HepG2 (cell line): ENCODE results near the gene ZFPL1. TPM values are rescaled to one million over a fixed set of nuclear protein-coding genes. Genes with fewer than 3 reads are reported as not detected.
A peak's percentile ranks its signal among the peaks of the same experiment; 100 is the strongest.

Experiments used
- ATAC-seq: fragments of 200-7000 bp; cut with Tn5 transposase; 3 replicates; pipeline ENCODE4 v1.9.1; 2020; ENCODE audit warnings: mild to moderate bottlenecking, moderate library complexity
- BruUV-seq: library from RNA; stranded (reverse); fragments of 400-500 nt; replicated peaks from 2 replicates; lab custom pipeline; 2021; lab: Mats Ljungman, UMichigan
- CTCF ChIA-PET: fragments of 300-600 bp; formaldehyde crosslinking; extraction: SDS; loops from one replicate; lab custom pipeline; 2021; ENCODE audit warnings: low total read pairs, inconsistent platforms, low intra/inter-chr PET ratio; lab: Yijun Ruan, JAX
- POLR2A ChIA-PET: fragments of 350-600 bp; sonication (Branson Sonifier 250); formaldehyde crosslinking; loops from one replicate; lab custom pipeline; 2020; ENCODE audit warnings: antibody characterized with exemption, inconsistent platforms; lab: Yijun Ruan, JAX
- DNase-seq: peaks from one replicate; pipeline ENCODE4 v3.0.0-alpha.2; 2015; ENCODE audit warnings: low spot score
- FAIRE-seq: peaks from 3 replicates; lab custom pipeline; 2011; peaks lifted over from hg19 to GRCh38; lab: Jason Lieb, UNC
- H2AFZ ChIP-seq: one replicate; pipeline ENCODE4 v1.6.1; 2011; ENCODE audit warnings: low read length, inconsistent platforms
- H3K27ac ChIP-seq: fragments of 300-600 bp; 3 replicates; pipeline ENCODE4 v1.8.0; 2011; ENCODE audit warnings: mixed run types, mild to moderate bottlenecking, mixed read lengths, low read length, inconsistent platforms; ENCODE audit not compliant: insufficient read depth; ENCODE audit errors: extremely low read length
- H3K27me3 ChIP-seq, 2 experiments: fragments of 200-600 bp in 1 of 2; 2 replicates in 1 of 2; 3 replicates in 1 of 2; pipeline versions ENCODE4 v1.6.0 to v1.8.0; 2011; ENCODE audit warnings: low read length in 2 of 2, mild to moderate bottlenecking in 2 of 2, moderate library complexity in 2 of 2, inconsistent platforms in 1 of 2; ENCODE audit not compliant: insufficient read depth in 2 of 2, control insufficient read depth in 1 of 2
- H3K36me3 ChIP-seq, 2 experiments: fragments of 200-600 bp in 1 of 2; replicated peaks in 1 of 2; 2 replicates in 1 of 2; 3 replicates in 1 of 2; pipeline versions ENCODE4 v1.5.1 to v1.8.0; 2011; ENCODE audit warnings: low read length in 2 of 2, inconsistent platforms in 1 of 2; ENCODE audit not compliant: insufficient read depth in 2 of 2, control insufficient read depth in 1 of 2
- H3K4me1 ChIP-seq: 2 replicates; pipeline ENCODE4 v1.5.1; 2012; ENCODE audit warnings: low read length, inconsistent platforms; ENCODE audit not compliant: insufficient read depth
- H3K4me2 ChIP-seq: 2 replicates; pipeline ENCODE4 v1.6.0; 2011; ENCODE audit warnings: low read depth, low read length, inconsistent platforms
- H3K4me3 ChIP-seq, 3 experiments: fragments of 200-600 bp in 1 of 3; sonication (generic), shearing (Covaris generic) in 1 of 3; replicated peaks in 1 of 3; 2 replicates each; pipeline ENCODE4 v1.5.1; 2011 to 2016; ENCODE audit warnings: low read length in 3 of 3, inconsistent platforms in 2 of 3, low read depth in 2 of 3, mild to moderate bottlenecking in 2 of 3, control low read depth in 1 of 3, mixed read lengths in 1 of 3; ENCODE audit not compliant: insufficient read depth in 1 of 3
- H3K79me2 ChIP-seq: one replicate; pipeline ENCODE4 v1.6.1; 2011; ENCODE audit warnings: low read length, inconsistent platforms; ENCODE audit not compliant: insufficient read depth
- H3K9ac ChIP-seq: 2 replicates; pipeline ENCODE4 v1.6.0; 2011; ENCODE audit warnings: mild to moderate bottlenecking, low read depth, low read length, inconsistent platforms; ENCODE audit not compliant: insufficient read depth
- H3K9me3 ChIP-seq: 2 replicates; pipeline ENCODE4 v1.5.1; 2012; ENCODE audit warnings: mild to moderate bottlenecking, low read length
- H4K20me1 ChIP-seq: 2 replicates; pipeline ENCODE4 v1.6.0; 2011; ENCODE audit warnings: inconsistent platforms, mild to moderate bottlenecking, low read length, moderate library complexity; ENCODE audit not compliant: insufficient read depth
- ERF ChIP-seq: IDR thresholded peaks from 2 replicates; pipeline ENCODE4 v1.6.1; 2018; ENCODE audit warnings: missing biosample characterization, missing genetic modification reagents
- PAF1 ChIP-seq: IDR thresholded peaks from 2 replicates; pipeline ENCODE4 v1.6.1; 2016; ENCODE audit warnings: missing genetic modification reagents, missing compliant biosample characterization
- RNF2 ChIP-seq: fragments of 450-650 bp; conservative IDR thresholded peaks from 2 replicates; pipeline ENCODE4 v1.6.1; 2016; ENCODE audit warnings: low read depth
- SATB2 ChIP-seq: sonication (generic); formaldehyde crosslinking; IDR thresholded peaks from 2 replicates; pipeline ENCODE4 v1.5.0; 2020; ENCODE audit warnings: missing genetic modification reagents
- SMARCE1 ChIP-seq: fragments of 450-650 bp; IDR thresholded peaks from 2 replicates; pipeline ENCODE4 v1.6.1; 2017; ENCODE audit warnings: borderline replicate concordance
- SOX5 ChIP-seq: IDR thresholded peaks from 2 replicates; pipeline ENCODE4 v1.6.1; 2016; ENCODE audit warnings: borderline replicate concordance
- SRSF1 ChIP-seq: fragments of 200-400 bp; formaldehyde crosslinking; optimal IDR thresholded peaks from 2 replicates; pipeline ENCODE3; 2017; ENCODE audit warnings: mild to moderate bottlenecking, low read depth, low read length, moderate library complexity
- TAF1 ChIP-seq: sonication (generic); formaldehyde crosslinking; IDR thresholded peaks from 2 replicates; pipeline ENCODE4 v1.4.0; 2020; ENCODE audit warnings: missing genetic modification reagents
- TMF1 ChIP-seq: sonication (generic); formaldehyde crosslinking; IDR thresholded peaks from 2 replicates; pipeline ENCODE4 v1.8.1; 2022; ENCODE audit warnings: low read depth, missing genetic modification reagents
- U2AF1 ChIP-seq: fragments of 200-400 bp; formaldehyde crosslinking; optimal IDR thresholded peaks from 2 replicates; pipeline ENCODE3; 2017; ENCODE audit warnings: mild to moderate bottlenecking, low read depth, low read length
- ZNF331 ChIP-seq: sonication (generic); formaldehyde crosslinking; IDR thresholded peaks from 2 replicates; pipeline ENCODE4 v1.4.0; 2020; ENCODE audit warnings: missing genetic modification reagents
- ZNF552 ChIP-seq: sonication (generic); formaldehyde crosslinking; IDR thresholded peaks from 2 replicates; pipeline ENCODE4 v1.9.0; 2022; ENCODE audit warnings: missing genetic modification reagents, mild to moderate bottlenecking, borderline replicate concordance
- ZNF616 ChIP-seq: sonication (generic); formaldehyde crosslinking; IDR thresholded peaks from 2 replicates; pipeline ENCODE4 v1.5.0; 2020; ENCODE audit warnings: low read depth, mild to moderate bottlenecking, missing genetic modification reagents
- ZNF709 ChIP-seq: sonication (generic); formaldehyde crosslinking; IDR thresholded peaks from 2 replicates; pipeline ENCODE4 v1.5.0; 2020; ENCODE audit warnings: mild to moderate bottlenecking, missing genetic modification reagents
- ZNF777 ChIP-seq: sonication (generic); formaldehyde crosslinking; IDR thresholded peaks from 2 replicates; pipeline ENCODE4 v1.4.0; 2020; ENCODE audit warnings: missing genetic modification reagents
- ZNF816 ChIP-seq: sonication (generic); formaldehyde crosslinking; IDR thresholded peaks from 2 replicates; pipeline ENCODE4 v1.8.0; 2022; ENCODE audit warnings: missing genetic modification reagents, mild to moderate bottlenecking, borderline replicate concordance
- ZSCAN20 ChIP-seq: sonication (generic); formaldehyde crosslinking; IDR thresholded peaks from 2 replicates; pipeline ENCODE4 v1.4.0; 2020; ENCODE audit warnings: missing genetic modification reagents, mild to moderate bottlenecking, borderline replicate concordance
- WGBS: methylation state at CpG from one replicate; pipeline ENCODE4 v1.1.6; 2017; ENCODE audit warnings: low lambda C conversion rate; 5-methylcytosine and 5-hydroxymethylcytosine counted together
- in situ Hi-C: cut with HindIII; loops from 2 replicates; pipeline ENCODE4 v1.10.0; 2017; ENCODE audit warnings: low pct_unique_long_range_greater_than_20kb; ENCODE audit not compliant: extremely low pct_ligation_motif_present
- intact Hi-C: fragments of 100-400 bp; cut with micrococcal nuclease; formaldehyde crosslinking; loops from one replicate; pipeline ENCODE4 v1.10.0; 2022; ENCODE audit not compliant: unreplicated experiment
- polyA plus RNA-seq, 8 experiments: library from polyadenylated mRNA; depleted of rRNA in 3 of 8; stranded (reverse) in 7 of 8; unstranded in 1 of 8; fragments of >200 nt; fragmentation: Illumina TruSeq in 4 of 8; extraction: Trizol in 4 of 8; gene quantifications; 2 replicates each; pipeline versions ENCODE4 v1.2.1 to v1.2.3, GENCODE V29; 2011 to 2016; ENCODE audit warnings: low read depth in 4 of 8, missing spikeins in 1 of 8, mixed read lengths in 1 of 8; ENCODE audit not compliant: insufficient read depth in 1 of 8
- total RNA-seq, 5 experiments: library from RNA; depleted of rRNA; stranded (reverse); fragments of >200 nt; fragmentation: Illumina TruSeq; extraction: Trizol; gene quantifications; 2 replicates each; pipeline ENCODE4 v1.2.3, GENCODE V29; 2016; ENCODE audit warnings: low read depth in 1 of 5
- TF ChIP-seq, protein P1 (sequence below): sonication (generic); formaldehyde crosslinking; IDR thresholded peaks from 2 replicates; pipeline ENCODE4 v1.4.0; 2020; ENCODE audit warnings: missing genetic modification reagents
- TF ChIP-seq, protein P2 (sequence below): sonication (generic); formaldehyde crosslinking; IDR thresholded peaks from 2 replicates; pipeline ENCODE4 v1.8.0; 2022; ENCODE audit warnings: mild to moderate bottlenecking, missing genetic modification reagents, moderate library complexity
- TF ChIP-seq, protein P3 (sequence below): IDR thresholded peaks from 2 replicates; pipeline ENCODE4 v1.6.1; 2016; ENCODE audit warnings: missing compliant biosample characterization, missing genetic modification reagents, borderline replicate concordance

Gene ZFPL1
- total and polyA plus RNA-seq, 2 of the 13 experiments (the other 11 are each of a cell fraction or from before 2014, with no cell fraction given): 32.2 to 56.0 TPM

DNA sequence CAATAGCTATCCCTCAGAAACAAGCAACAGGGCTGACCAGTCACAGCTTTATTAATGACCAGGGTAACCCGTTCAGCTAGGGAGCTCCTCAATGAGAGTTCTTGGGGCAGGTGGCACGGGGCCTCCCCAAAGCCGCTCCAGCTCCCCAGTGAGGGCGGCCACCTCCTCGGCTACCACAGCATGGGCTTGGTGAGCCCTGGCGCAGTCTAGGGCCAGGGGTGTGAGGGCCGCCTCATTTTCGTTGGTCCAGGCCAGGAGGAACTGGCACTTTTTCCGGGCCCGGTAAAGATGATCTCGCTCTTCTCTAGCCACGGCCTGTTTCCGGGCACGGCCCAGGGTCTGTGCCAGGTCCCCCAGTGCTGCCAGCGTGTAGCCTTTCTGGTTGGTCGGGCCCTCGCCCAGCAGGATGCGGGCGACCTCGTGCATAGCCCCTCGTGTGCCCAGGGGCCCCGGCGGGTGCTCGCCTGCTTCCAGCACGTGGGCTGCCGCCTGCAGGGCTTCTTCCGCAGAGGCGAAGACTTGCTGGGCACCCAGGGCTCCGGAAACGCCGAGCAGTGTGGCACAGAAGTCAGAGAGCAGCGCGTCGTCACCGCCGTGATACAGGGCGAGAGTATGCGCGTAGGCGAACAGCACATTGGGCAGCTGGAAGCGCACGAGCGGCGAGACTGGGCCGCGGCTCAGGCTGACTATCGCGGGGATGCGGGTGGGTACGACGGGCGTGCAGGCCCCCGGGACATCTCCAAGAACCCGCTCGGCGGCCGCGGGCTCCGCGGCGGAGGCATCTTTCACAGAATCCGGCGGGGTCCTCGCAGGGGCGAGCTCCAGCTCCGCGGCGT lies 32.6 kb downstream of the ZFPL1 start:
- FAIRE-seq: no peak
- WGBS: 48% methylated on average over 23 of the region's 68 CpGs
- Histone ChIP-seq H3K4me2 (peak overlapping the region; percentile 80), H3K79me2 (peaks cover 23% of the 10 kb centered on the region), H3K9ac (peak overlapping the region; percentile 90), H3K9me3 (no peaks in the 10 kb centered on the region), H3K36me3 (peaks cover 7 to 22% of the 10 kb centered on the region in 2 experiments; a peak in 4 of 5 replicates), H3K4me1 (peaks cover 42% of the 10 kb centered on the region), H4K20me1 (no peaks in the 10 kb centered on the region), H3K27ac (peak overlapping the region; percentile 75), H2AFZ (no peak overlapping the region), H3K4me3 (peak overlapping the region; percentile 73 to 88 (median 80)), H3K27me3 (no peaks in the 10 kb centered on the region; a peak in 1 of 5 replicates)
- no peak for DNase-seq
- no TSS peak for BruUV-seq
- intact Hi-C loops: loop anchor here (2.0 kb wide), 1 partner anchor 50 kb away; no protein-coding TSS in a partner anchor
- CTCF ChIA-PET: no interaction called here
- peak; percentile 2 for ATAC-seq
- POLR2A ChIA-PET: interaction anchor here (1.0 to 4.1 kb wide), 8 partner anchors 12 to 267 kb away, joined by 3 to 23 read pairs (median 4); partner anchors contain the start of genes GPHA2, SAC3D1, SYVN1 and VPS51
- in situ Hi-C loops: no loop called here
- TF ChIP-seq U2AF1 (peak; percentile 0), ZNF816 (CRISPR knock-in tag) (peak; percentile 22; the same call in 1 of the 2 replicates), RNF2 (0 out of 2 replicates have a peak, but pooled peaks have one; percentile 14), ZNF709 (peak; percentile 59; the same call in 1 of the 2 replicates), PAF1 (CRISPR knock-in tag) (peak; percentile 71; the same call in 1 of the 2 replicates), SMARCE1 (no peak), SOX5 (CRISPR knock-in tag) (no peak), ZNF552 (CRISPR knock-in tag) (peak; percentile 29; the same call in 1 of the 2 replicates), SATB2 (CRISPR knock-in tag) (0 out of 2 replicates have a peak, but pooled peaks have one; percentile 15), ZSCAN20 (CRISPR knock-in tag) (no peak), ZNF777 (CRISPR knock-in tag) (no peak), ZNF616 (CRISPR knock-in tag) (0 out of 2 replicates have a peak, but pooled peaks have one; percentile 41), ZNF331 (no peak), TMF1 (CRISPR knock-in tag) (no peak), TAF1 (CRISPR knock-in tag) (no peak), ERF (CRISPR knock-in tag) (no peak), SRSF1 (peak; percentile 4)
- TF ChIP-seq, protein P1, sequence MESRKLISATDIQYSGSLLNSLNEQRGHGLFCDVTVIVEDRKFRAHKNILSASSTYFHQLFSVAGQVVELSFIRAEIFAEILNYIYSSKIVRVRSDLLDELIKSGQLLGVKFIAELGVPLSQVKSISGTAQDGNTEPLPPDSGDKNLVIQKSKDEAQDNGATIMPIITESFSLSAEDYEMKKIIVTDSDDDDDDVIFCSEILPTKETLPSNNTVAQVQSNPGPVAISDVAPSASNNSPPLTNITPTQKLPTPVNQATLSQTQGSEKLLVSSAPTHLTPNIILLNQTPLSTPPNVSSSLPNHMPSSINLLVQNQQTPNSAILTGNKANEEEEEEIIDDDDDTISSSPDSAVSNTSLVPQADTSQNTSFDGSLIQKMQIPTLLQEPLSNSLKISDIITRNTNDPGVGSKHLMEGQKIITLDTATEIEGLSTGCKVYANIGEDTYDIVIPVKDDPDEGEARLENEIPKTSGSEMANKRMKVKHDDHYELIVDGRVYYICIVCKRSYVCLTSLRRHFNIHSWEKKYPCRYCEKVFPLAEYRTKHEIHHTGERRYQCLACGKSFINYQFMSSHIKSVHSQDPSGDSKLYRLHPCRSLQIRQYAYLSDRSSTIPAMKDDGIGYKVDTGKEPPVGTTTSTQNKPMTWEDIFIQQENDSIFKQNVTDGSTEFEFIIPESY (CRISPR knock-in tag): peak; percentile 54
- TF ChIP-seq, protein P2, sequence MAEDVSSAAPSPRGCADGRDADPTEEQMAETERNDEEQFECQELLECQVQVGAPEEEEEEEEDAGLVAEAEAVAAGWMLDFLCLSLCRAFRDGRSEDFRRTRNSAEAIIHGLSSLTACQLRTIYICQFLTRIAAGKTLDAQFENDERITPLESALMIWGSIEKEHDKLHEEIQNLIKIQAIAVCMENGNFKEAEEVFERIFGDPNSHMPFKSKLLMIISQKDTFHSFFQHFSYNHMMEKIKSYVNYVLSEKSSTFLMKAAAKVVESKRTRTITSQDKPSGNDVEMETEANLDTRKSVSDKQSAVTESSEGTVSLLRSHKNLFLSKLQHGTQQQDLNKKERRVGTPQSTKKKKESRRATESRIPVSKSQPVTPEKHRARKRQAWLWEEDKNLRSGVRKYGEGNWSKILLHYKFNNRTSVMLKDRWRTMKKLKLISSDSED (CRISPR knock-in tag): 0 out of 2 replicates have a peak, but pooled peaks have one; percentile 69
- TF ChIP-seq, protein P3, sequence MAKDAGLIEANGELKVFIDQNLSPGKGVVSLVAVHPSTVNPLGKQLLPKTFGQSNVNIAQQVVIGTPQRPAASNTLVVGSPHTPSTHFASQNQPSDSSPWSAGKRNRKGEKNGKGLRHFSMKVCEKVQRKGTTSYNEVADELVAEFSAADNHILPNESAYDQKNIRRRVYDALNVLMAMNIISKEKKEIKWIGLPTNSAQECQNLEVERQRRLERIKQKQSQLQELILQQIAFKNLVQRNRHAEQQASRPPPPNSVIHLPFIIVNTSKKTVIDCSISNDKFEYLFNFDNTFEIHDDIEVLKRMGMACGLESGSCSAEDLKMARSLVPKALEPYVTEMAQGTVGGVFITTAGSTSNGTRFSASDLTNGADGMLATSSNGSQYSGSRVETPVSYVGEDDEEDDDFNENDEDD (CRISPR knock-in tag): peak; percentile 54; the same call in 1 of the 2 replicates
